Lower leg skin (tissue), 3 donors: ENCODE data around the gene FAM180B.

Experiments used
- POLR2A ChIP-seq, 2 donors: fragments of 450-650 bp; IDR thresholded peaks; one replicate each; pipeline ENCODE4 v1.6.1; 2016 to 2017; ENCODE audit warnings: antibody characterized with exemption in 2 of 2, mild to moderate bottlenecking in 1 of 2, moderate library complexity in 1 of 2
- TF ChIP-seq, protein P1 (sequence below), 3 donors: fragments of 450-650 bp; IDR thresholded peaks; one replicate each; pipeline ENCODE4 v1.5.1; 2016; ENCODE audit warnings: antibody characterized with exemption in 3 of 3, mild to moderate bottlenecking in 3 of 3, moderate library complexity in 2 of 3

DNA sequence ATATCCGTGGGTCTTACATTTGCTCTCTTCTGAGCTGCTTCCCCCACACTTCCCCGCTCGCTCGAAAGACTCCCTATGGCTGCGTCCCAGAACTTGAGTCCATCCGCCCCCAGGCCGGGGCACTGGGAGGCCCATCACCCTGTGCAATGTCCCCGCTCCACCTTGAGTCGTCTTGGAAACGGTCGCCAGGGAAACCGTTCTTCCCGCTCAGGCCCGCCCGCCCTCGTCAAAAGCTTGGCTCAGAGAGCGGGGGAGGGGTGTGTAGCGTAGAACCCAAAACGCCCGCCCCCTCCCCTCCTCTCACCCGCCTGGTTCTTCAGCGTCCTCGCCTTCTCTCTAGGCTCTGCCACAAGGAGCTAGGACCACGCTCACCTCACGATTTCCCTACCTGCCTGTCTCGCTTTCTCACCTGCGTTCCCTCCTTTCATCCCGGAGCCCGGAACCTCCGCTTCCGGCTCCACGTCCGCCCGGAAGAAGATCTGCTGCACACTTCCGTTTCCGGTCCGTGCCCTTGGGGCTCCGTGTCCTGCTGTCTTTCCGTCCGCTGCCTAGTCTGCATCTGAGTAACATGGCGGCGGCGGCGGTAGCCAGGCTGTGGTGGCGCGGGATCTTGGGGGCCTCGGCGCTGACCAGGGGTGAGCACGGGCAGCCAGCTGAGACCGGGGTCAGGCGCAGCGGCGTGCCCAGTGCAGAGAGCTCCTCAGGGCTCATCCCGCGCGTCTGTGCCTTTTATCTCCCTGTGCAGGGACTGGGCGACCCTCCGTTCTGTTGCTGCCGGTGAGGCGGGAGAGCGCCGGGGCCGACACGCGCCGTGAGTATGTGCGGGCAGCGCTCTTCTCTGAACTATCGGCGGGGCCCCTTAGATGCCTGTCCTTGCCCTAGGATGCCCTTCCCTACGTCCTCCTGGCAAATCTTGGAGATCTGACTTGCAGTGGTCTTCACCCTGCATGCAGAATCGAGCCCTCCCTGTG is 7.7 kb upstream of the FAM180B start, which contains the start of the genes KBTBD4 and NDUFS3:
- TF ChIP-seq, protein P1, sequence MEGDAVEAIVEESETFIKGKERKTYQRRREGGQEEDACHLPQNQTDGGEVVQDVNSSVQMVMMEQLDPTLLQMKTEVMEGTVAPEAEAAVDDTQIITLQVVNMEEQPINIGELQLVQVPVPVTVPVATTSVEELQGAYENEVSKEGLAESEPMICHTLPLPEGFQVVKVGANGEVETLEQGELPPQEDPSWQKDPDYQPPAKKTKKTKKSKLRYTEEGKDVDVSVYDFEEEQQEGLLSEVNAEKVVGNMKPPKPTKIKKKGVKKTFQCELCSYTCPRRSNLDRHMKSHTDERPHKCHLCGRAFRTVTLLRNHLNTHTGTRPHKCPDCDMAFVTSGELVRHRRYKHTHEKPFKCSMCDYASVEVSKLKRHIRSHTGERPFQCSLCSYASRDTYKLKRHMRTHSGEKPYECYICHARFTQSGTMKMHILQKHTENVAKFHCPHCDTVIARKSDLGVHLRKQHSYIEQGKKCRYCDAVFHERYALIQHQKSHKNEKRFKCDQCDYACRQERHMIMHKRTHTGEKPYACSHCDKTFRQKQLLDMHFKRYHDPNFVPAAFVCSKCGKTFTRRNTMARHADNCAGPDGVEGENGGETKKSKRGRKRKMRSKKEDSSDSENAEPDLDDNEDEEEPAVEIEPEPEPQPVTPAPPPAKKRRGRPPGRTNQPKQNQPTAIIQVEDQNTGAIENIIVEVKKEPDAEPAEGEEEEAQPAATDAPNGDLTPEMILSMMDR (IDR thresholded peaks at IDR 0.05): no peak
- no peak for TF ChIP-seq POLR2A (IDR thresholded peaks at IDR 0.05)
